HepG2 (cell line): ENCODE results near the gene CALML5. TPM values are rescaled to one million over a fixed set of nuclear protein-coding genes. Genes with fewer than 3 reads are reported as not detected.
A peak's percentile ranks its signal among the peaks of the same experiment; 100 is the strongest.

Experiments used
- ATAC-seq: fragments of 200-7000 bp; cut with Tn5 transposase; 3 replicates; pipeline ENCODE4 v1.9.1; 2020; ENCODE audit warnings: mild to moderate bottlenecking, moderate library complexity
- BruUV-seq: library from RNA; stranded (reverse); fragments of 400-500 nt; replicated peaks from 2 replicates; lab custom pipeline; 2021; lab: Mats Ljungman, UMichigan
- CTCF ChIA-PET: fragments of 300-600 bp; formaldehyde crosslinking; extraction: SDS; loops from one replicate; lab custom pipeline; 2021; ENCODE audit warnings: low total read pairs, inconsistent platforms, low intra/inter-chr PET ratio; lab: Yijun Ruan, JAX
- POLR2A ChIA-PET: fragments of 350-600 bp; sonication (Branson Sonifier 250); formaldehyde crosslinking; loops from one replicate; lab custom pipeline; 2020; ENCODE audit warnings: antibody characterized with exemption, inconsistent platforms; lab: Yijun Ruan, JAX
- DNase-seq: peaks from one replicate; pipeline ENCODE4 v3.0.0-alpha.2; 2015; ENCODE audit warnings: low spot score
- FAIRE-seq: peaks from 3 replicates; lab custom pipeline; 2011; peaks lifted over from hg19 to GRCh38; lab: Jason Lieb, UNC
- H2AFZ ChIP-seq: one replicate; pipeline ENCODE4 v1.6.1; 2011; ENCODE audit warnings: low read length, inconsistent platforms
- H3K27ac ChIP-seq: fragments of 300-600 bp; 3 replicates; pipeline ENCODE4 v1.8.0; 2011; ENCODE audit warnings: mixed run types, mild to moderate bottlenecking, mixed read lengths, low read length, inconsistent platforms; ENCODE audit not compliant: insufficient read depth; ENCODE audit errors: extremely low read length
- H3K27me3 ChIP-seq, 2 experiments: fragments of 200-600 bp in 1 of 2; 2 replicates in 1 of 2; 3 replicates in 1 of 2; pipeline versions ENCODE4 v1.6.0 to v1.8.0; 2011; ENCODE audit warnings: low read length in 2 of 2, mild to moderate bottlenecking in 2 of 2, moderate library complexity in 2 of 2, inconsistent platforms in 1 of 2; ENCODE audit not compliant: insufficient read depth in 2 of 2, control insufficient read depth in 1 of 2
- H3K36me3 ChIP-seq, 2 experiments: fragments of 200-600 bp in 1 of 2; replicated peaks in 1 of 2; 2 replicates in 1 of 2; 3 replicates in 1 of 2; pipeline versions ENCODE4 v1.5.1 to v1.8.0; 2011; ENCODE audit warnings: low read length in 2 of 2, inconsistent platforms in 1 of 2; ENCODE audit not compliant: insufficient read depth in 2 of 2, control insufficient read depth in 1 of 2
- H3K4me1 ChIP-seq: 2 replicates; pipeline ENCODE4 v1.5.1; 2012; ENCODE audit warnings: low read length, inconsistent platforms; ENCODE audit not compliant: insufficient read depth
- H3K4me2 ChIP-seq: 2 replicates; pipeline ENCODE4 v1.6.0; 2011; ENCODE audit warnings: low read depth, low read length, inconsistent platforms
- H3K4me3 ChIP-seq, 3 experiments: fragments of 200-600 bp in 1 of 3; sonication (generic), shearing (Covaris generic) in 1 of 3; replicated peaks in 1 of 3; 2 replicates each; pipeline ENCODE4 v1.5.1; 2011 to 2016; ENCODE audit warnings: low read length in 3 of 3, inconsistent platforms in 2 of 3, low read depth in 2 of 3, mild to moderate bottlenecking in 2 of 3, control low read depth in 1 of 3, mixed read lengths in 1 of 3; ENCODE audit not compliant: insufficient read depth in 1 of 3
- H3K79me2 ChIP-seq: one replicate; pipeline ENCODE4 v1.6.1; 2011; ENCODE audit warnings: low read length, inconsistent platforms; ENCODE audit not compliant: insufficient read depth
- H3K9ac ChIP-seq: 2 replicates; pipeline ENCODE4 v1.6.0; 2011; ENCODE audit warnings: mild to moderate bottlenecking, low read depth, low read length, inconsistent platforms; ENCODE audit not compliant: insufficient read depth
- H3K9me3 ChIP-seq: 2 replicates; pipeline ENCODE4 v1.5.1; 2012; ENCODE audit warnings: mild to moderate bottlenecking, low read length
- H4K20me1 ChIP-seq: 2 replicates; pipeline ENCODE4 v1.6.0; 2011; ENCODE audit warnings: inconsistent platforms, mild to moderate bottlenecking, low read length, moderate library complexity; ENCODE audit not compliant: insufficient read depth
- DRAP1 ChIP-seq: IDR thresholded peaks from 2 replicates; pipeline ENCODE4 v1.6.1; 2016; ENCODE audit warnings: missing genetic modification reagents, missing compliant biosample characterization
- HNF1A ChIP-seq, 2 experiments: sonication (generic) in 1 of 2; formaldehyde crosslinking in 1 of 2; IDR thresholded peaks; 2 replicates each; pipeline versions ENCODE4 v1.4.0 to v1.6.1; 2016 to 2020; ENCODE audit warnings: borderline replicate concordance in 1 of 2, low read depth in 1 of 2, mild to moderate bottlenecking in 1 of 2, missing genetic modification reagents in 1 of 2
- KLF13 ChIP-seq: sonication (generic); formaldehyde crosslinking; IDR thresholded peaks from 2 replicates; pipeline ENCODE4 v1.4.0; 2020; ENCODE audit warnings: mild to moderate bottlenecking, missing genetic modification reagents
- SNAPC4 ChIP-seq: sonication (generic); formaldehyde crosslinking; IDR thresholded peaks from 2 replicates; pipeline ENCODE4 v1.4.0; 2020; ENCODE audit warnings: mild to moderate bottlenecking, missing genetic modification reagents
- ZMYM4 ChIP-seq: sonication (generic); formaldehyde crosslinking; IDR thresholded peaks from 2 replicates; pipeline ENCODE4 v1.8.1; 2023; ENCODE audit warnings: mild to moderate bottlenecking, missing genetic modification reagents
- ZNF780A ChIP-seq: sonication (generic); formaldehyde crosslinking; IDR thresholded peaks from 2 replicates; pipeline ENCODE4 v1.8.0; 2022; ENCODE audit warnings: mild to moderate bottlenecking, missing genetic modification reagents, moderate library complexity
- WGBS: methylation state at CpG from one replicate; pipeline ENCODE4 v1.1.6; 2017; ENCODE audit warnings: low lambda C conversion rate; 5-methylcytosine and 5-hydroxymethylcytosine counted together
- in situ Hi-C: cut with HindIII; loops from 2 replicates; pipeline ENCODE4 v1.10.0; 2017; ENCODE audit warnings: low pct_unique_long_range_greater_than_20kb; ENCODE audit not compliant: extremely low pct_ligation_motif_present
- intact Hi-C: fragments of 100-400 bp; cut with micrococcal nuclease; formaldehyde crosslinking; loops from one replicate; pipeline ENCODE4 v1.10.0; 2022; ENCODE audit not compliant: unreplicated experiment
- polyA plus RNA-seq, 8 experiments: library from polyadenylated mRNA; depleted of rRNA in 3 of 8; stranded (reverse) in 7 of 8; unstranded in 1 of 8; fragments of >200 nt; fragmentation: Illumina TruSeq in 4 of 8; extraction: Trizol in 4 of 8; gene quantifications; 2 replicates each; pipeline versions ENCODE4 v1.2.1 to v1.2.3, GENCODE V29; 2011 to 2016; ENCODE audit warnings: low read depth in 4 of 8, missing spikeins in 1 of 8, mixed read lengths in 1 of 8; ENCODE audit not compliant: insufficient read depth in 1 of 8
- total RNA-seq, 5 experiments: library from RNA; depleted of rRNA; stranded (reverse); fragments of >200 nt; fragmentation: Illumina TruSeq; extraction: Trizol; gene quantifications; 2 replicates each; pipeline ENCODE4 v1.2.3, GENCODE V29; 2016; ENCODE audit warnings: low read depth in 1 of 5

Gene CALML5
- total and polyA plus RNA-seq, 2 of the 13 experiments (the other 11 are each of a cell fraction or from before 2014, with no cell fraction given), result not detected

GRCh38 chr10:5518143-5518542 lies 18.8 kb upstream of the CALML5 start (continued):
- TF ChIP-seq ZMYM4 (CRISPR knock-in tag) (no peak), KLF13 (CRISPR knock-in tag) (no peak), ZNF780A (CRISPR knock-in tag) (no peak)
- TF ChIP-seq, all 625 proteins: peak for 73

GRCh38 chr10:5517546-5517945 lies 18.2 kb upstream of the CALML5 start:
- in situ Hi-C loops, result no loop called here
- Histone ChIP-seq H3K27ac (no peak overlapping the region), H3K79me2 (no peaks in the 10 kb centered on the region), H3K4me3 (no peak overlapping the region), H2AFZ (no peak overlapping the region), H3K4me1 (peaks cover 61% of the 10 kb centered on the region), H3K36me3 (no peaks in the 10 kb centered on the region), H3K4me2 (peak overlapping the region; percentile 28), H3K9ac (no peak overlapping the region), H4K20me1 (no peaks in the 10 kb centered on the region), H3K27me3 (no peaks in the 10 kb centered on the region), H3K9me3 (no peaks in the 10 kb centered on the region)
- ChIA-PET POLR2A (interaction anchor here (1.4 to 3.0 kb wide), 4 partner anchors 11 to 71 kb away, joined by 5 to 20 read pairs (median 18); no protein-coding TSS in a partner anchor), CTCF (no interaction called here)
- TF ChIP-seq HNF1A (IDR thresholded peaks at IDR 0.05; ENCODE audit: low read depth), result peak; percentile 68; the same call in 1 of the 2 replicates
- no peak for TF ChIP-seq HNF1A (CRISPR knock-in tag; IDR thresholded peaks at IDR 0.05; ENCODE audit: borderline replicate concordance)
- TF ChIP-seq DRAP1 (CRISPR knock-in tag), result 0 out of 2 replicates have a peak, but pooled peaks have one; percentile 30
- TF ChIP-seq SNAPC4 (CRISPR knock-in tag), result no peak
- BruUV-seq, result no TSS peak
- no peak for FAIRE-seq
- WGBS, result 7% methylated on average over 5 of the region's 5 CpGs
- no peak for ATAC-seq
- DNase-seq, result no peak
- intact Hi-C loops, result loop anchor here (2.0 to 10.0 kb wide), 2 partner anchors 17 to 73 kb away; no protein-coding TSS in a partner anchor
